HEK293T (cell line): ENCODE data around the gene KIF5C.

Experiments
- BHLHE40 ChIP-seq: fragments of 450-650 bp; IDR thresholded peaks from 2 replicates; pipeline ENCODE4 v1.6.1; 2016; ENCODE audit warnings: mild to moderate bottlenecking, moderate library complexity, borderline replicate concordance
- CTBP1 ChIP-seq: fragments of 450-650 bp; IDR thresholded peaks from 2 replicates; pipeline ENCODE4 v1.6.1; 2016; ENCODE audit warnings: borderline replicate concordance
- ELF4 ChIP-seq: fragments of 450-650 bp; IDR thresholded peaks from 2 replicates; pipeline ENCODE4 v1.6.1; 2017; ENCODE audit warnings: antibody characterized with exemption
- HDGF ChIP-seq: fragments of 450-650 bp; IDR thresholded peaks from 2 replicates; pipeline ENCODE4 v1.6.1; 2017; ENCODE audit warnings: antibody characterized with exemption, borderline replicate concordance
- PKNOX1 ChIP-seq: fragments of 450-650 bp; IDR thresholded peaks from 2 replicates; pipeline ENCODE4 v1.6.1; 2016
- SP1 ChIP-seq: fragments of 450-650 bp; IDR thresholded peaks from 2 replicates; pipeline ENCODE4 v1.6.1; 2017
- SUZ12 ChIP-seq: fragments of 450-650 bp; IDR thresholded peaks from 2 replicates; pipeline ENCODE4 v1.6.1; 2016; ENCODE audit warnings: mild to moderate bottlenecking
- TARDBP ChIP-seq: fragments of 450-650 bp; IDR thresholded peaks from 2 replicates; pipeline ENCODE4 v1.6.1; 2016

- TF ChIP-seq HDGF (no peak), ELF4 (no peak), SP1 (no peak), SUZ12 (no peak), TARDBP (no peak), CTBP1 (no peak), PKNOX1 (no peak), BHLHE40 (no peak)
These were observed 125.3 kb downstream of the KIF5C start for GRCh38 chr2:149000158-149000938.
